NCI-H2107 treated with DMSO at 0.1 percent for 48 hours (cell line): Measurements from ENCODE around the gene TBC1D8.

Source experiments
- DNase-seq: peaks from one replicate; lab custom pipeline; 2025; ENCODE audit not compliant: unreplicated experiment; lab: John Stamatoyannopoulos, UW

Gene TBC1D8

DNA sequence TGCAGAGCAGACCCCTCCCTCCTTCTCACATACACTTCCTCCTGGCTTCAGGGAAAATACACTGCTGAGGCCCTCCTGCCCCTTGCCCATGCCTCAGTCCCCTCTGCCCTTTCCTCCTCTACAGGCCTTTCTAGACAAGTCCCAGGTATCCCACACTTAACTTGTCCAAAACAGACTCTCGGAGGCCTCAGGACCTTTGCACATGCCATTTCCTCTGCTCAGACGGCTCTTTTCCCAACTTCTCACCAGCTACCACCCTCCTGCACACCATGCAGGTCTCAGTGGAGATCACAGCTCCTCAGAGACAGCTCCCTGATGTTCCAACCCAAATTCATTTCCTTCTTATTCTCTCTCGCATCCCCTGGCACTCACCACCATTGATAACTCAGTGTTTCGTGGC is 11.7 kb downstream of the TBC1D8 start:
- no peak for DNase-seq

DNA sequence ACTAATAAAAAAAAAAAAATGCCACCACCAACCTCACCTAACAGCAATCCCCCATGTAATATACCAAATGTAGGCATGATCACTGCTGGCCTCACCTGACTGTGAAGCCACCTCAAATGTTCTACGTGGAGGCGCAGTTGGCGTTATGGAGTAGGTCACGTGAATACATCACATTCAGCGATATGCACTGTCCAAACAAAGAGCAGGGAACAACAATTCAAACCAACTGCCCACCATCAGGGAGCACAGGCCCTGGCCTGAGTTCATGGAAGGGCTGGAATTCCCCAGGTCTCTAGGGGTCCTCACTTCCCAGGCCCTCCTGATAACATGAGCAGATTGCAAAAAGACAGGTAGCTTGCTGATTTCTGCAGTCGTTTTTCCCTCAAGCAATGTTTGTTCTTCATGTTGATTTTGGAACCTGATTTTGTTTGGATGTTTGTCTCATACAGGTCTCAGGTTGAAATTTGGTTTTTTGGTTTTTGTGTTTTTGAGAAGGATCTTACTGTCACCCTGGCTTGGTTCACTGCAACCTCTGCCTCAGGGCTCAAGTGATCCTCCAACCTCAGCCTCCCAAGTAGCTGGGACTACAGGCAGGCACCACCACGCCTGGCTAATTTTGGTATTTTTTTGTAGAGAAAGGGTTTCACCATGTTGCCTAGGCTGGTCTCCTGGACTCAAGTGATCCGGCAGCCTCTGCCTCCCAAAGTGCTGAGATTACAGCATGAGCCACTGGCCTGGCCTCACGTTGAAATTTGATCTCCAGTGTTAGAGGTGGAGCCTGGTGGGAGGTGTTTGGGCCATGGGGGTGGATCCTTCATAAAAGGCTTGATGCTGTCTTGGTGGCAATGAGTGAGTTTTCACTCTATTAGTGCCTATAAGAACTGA is 15.5 kb downstream of the TBC1D8 start:
- DNase-seq = no peak

DNA sequence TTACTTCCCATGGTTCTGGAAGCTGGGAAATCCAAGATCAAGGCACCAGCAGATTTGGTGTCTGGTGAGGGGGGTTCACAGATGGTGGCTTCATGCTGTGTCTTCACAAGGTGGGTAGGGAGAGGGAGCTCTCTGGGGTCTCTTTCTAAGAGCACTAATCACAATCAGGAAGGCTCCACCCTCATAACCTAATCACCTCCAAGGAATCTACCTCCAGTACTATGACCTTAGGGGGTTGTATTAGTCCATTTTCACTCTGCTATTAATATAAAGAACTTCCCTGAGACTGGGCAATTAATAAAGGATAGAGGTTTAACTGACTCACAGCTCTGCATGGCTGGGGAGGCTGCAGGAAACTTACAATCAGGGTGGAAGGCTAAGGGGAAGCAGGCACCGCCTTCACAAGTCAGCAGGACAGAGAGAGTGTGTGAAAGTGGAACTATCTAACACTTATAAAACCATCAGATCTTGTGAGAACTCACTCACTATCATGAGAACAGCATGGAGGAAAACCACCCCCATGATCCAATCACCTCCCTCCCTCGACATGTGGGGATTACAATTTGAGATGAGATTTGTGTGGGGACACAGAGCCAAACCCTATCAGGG is 17.6 kb downstream of the TBC1D8 start:
- no peak for DNase-seq

DNA sequence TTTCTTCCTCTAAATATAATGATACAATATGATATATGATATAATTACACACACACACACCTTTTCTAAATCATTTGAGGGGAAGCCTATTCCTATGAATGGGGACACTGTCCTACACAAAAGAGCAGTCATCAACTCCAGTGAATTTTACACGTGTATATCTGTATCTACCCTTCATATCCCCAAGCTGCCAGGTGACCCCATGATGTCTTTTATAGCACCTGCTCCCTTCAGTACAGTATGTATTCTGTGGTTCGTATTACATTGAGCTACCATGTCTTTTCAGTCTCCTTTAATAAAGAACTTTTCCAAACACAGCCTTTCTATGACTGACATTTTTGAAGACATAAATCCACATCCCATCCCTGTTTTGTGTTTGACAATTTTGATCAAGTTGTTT is 19.0 kb downstream of the TBC1D8 start:
- DNase-seq = no peak

DNA sequence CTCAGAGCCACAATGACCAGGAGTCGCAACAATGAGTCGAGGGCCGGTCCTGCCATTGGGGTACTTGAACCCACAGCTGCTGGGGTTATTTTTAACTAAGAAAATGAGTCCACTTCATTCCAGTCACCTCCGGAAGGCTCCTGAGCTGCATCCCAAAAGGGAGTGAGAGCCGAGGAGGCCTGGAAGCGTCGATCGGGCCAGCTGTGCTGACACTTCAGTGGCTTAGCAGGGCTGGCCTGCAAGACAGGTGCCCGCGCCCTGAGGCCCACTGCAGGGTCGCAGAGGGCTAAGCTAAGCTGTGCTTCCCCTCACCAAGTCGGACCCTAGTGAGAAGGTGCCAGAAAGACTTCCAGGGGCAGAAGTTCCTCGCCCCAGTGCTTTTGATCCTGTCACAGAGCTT is 21.1 kb downstream of the TBC1D8 start:
- no peak for DNase-seq

DNA sequence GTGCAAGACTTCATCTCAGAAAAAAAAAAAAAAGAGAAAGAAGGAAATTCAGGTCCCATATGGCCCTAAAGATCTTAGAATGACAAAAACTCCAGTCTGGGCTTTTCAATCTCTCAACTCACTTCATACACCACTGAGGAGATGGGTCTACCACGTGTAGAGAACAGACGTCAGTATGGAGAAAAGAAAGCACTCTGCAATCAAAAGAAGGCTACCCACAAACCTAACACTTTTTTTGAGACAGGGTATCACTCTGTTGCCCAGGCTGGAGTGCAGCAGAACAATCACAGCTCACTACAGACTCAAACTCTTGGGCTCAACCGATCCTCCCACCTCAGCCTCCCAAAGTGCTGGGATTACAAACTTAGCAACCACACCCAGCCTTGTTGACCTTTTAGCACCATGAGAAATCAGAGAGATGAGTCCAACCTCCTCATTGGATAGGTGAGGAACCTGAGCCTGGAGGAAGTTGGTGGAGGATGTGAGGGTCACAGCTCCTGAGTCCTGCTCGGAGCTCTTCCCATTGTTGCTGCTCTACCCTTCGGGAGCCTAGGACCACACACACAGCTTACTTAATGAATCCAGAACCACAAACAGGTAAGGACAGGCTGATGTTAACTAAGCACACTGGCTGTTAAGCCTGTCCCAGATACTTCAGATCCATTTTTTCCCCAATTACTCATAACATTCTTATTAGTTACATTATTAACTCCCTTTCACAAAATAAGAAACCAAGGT is 23.7 kb downstream of the TBC1D8 start:
- DNase-seq = no peak

DNA sequence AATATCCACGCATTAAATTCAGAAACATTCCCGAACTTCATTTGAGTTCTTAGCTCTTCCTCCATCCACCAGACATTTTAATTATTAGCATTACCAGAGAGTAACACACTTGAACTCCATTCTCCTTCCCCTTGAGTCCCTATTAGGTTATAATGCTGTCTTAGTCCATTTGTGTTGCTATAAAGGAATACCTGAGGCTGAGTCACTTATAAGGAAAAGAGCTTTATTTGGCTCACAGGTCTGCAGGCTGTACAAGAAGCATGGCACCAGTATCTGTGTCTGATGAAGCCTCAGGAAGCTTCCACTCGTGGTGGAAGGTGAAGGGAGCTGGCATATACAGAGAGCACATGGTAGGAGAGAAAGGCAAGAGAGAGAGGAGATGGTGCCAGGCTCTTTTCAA is 25.4 kb downstream of the TBC1D8 start:
- DNase-seq = no peak

DNA sequence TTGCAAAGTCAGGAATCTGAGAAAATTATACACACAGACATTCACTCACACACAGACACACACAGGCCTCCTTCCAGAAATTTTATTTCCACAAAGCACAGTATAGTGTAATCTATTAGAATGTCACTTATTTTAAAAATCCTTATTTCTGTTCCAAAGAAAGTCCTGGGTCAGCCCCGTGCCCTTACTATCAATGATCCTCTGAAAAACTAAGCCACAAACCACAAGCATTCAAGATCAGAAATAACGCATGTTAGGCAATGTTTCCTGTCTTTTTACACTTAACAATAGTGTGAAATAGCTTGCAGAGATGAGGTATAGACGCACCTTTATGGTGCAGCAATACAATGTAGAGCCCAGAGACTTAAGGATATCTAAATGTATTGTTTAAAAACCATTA is 25.8 kb downstream of the TBC1D8 start:
- DNase-seq = no peak

DNA sequence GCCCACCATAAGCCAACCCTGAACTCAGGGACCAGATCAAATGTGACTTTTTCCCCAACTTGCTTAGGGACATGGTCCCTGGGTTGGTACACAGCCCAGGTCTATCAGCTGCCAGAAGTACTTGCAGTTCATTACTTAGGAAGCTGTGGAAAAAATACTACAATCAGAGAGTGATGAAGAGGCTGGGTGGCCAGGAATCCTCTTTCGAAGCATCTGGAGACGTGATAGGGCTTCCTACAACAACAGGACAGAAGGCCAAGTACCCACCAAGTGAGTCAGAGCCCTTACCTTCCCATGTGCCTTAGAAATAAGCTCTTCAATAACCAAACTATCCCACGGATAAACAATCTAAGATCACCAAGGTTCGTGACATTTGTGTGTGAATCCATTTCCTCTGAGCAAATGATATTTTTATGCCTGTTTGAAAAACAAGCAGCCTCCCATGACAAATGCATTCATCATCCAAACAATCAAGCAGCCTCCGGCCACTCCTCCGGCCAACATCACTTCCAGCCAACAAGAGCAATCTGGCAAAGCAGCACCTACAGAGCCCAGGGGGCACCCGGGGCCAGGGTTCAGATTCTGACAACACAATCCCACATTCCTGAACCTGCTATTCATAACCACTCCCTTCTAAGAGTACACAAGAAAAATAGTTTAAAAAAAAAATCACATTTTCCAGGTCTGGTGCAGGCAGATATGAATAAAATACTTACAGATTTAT is 26.4 kb downstream of the TBC1D8 start:
- DNase-seq = no peak

DNA sequence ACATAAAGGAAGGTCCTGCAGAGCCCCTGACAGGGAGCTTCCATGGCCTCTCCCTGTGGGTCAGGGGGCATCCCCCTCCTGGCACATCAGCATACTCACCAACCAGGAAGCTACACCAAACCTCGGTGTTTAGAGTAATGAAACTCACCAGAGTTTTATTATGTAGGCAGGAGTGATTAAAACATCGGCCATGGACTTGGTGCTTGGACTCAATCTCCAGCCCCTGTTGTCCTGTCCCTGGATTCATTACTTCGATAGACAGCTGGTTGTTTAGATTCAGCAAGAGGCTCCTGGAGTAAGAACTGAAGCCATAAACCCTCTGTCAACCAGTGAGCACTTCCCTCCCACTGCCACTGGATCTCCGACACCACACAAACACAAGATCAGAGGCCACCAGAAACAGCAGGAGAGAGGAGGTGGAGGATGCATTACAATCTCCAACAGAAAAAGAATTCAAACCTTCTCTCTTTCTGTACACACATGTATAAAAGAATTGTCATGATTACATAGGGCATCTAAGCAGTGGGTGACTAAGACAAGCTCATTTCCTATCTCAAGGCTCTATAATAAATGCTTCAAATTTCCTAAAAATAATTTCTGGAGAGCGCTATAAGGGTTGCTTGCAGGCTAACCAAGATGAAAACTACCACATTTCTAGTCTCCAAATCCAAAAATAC is 27.2 kb downstream of the TBC1D8 start:
- DNase-seq = no peak

DNA sequence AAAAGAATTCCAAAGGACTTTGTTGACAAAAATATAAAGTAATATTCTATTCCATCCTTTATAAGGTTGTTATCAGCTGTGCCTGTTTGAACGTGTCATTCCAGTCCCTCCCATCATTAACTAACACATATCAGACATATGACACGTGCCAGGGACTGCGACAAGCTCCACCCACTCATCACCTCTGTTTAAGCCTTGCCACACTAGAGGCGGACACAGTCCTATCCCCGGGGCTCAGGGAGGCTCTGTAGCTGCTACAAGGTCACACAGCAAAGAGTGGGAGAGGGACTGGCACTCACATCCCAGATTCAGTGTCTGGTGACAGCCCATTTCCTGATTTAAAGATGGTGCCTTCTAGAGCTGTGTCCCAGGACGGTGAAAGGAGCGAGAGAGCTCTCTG is 30.0 kb downstream of the TBC1D8 start:
- DNase-seq = no peak

DNA sequence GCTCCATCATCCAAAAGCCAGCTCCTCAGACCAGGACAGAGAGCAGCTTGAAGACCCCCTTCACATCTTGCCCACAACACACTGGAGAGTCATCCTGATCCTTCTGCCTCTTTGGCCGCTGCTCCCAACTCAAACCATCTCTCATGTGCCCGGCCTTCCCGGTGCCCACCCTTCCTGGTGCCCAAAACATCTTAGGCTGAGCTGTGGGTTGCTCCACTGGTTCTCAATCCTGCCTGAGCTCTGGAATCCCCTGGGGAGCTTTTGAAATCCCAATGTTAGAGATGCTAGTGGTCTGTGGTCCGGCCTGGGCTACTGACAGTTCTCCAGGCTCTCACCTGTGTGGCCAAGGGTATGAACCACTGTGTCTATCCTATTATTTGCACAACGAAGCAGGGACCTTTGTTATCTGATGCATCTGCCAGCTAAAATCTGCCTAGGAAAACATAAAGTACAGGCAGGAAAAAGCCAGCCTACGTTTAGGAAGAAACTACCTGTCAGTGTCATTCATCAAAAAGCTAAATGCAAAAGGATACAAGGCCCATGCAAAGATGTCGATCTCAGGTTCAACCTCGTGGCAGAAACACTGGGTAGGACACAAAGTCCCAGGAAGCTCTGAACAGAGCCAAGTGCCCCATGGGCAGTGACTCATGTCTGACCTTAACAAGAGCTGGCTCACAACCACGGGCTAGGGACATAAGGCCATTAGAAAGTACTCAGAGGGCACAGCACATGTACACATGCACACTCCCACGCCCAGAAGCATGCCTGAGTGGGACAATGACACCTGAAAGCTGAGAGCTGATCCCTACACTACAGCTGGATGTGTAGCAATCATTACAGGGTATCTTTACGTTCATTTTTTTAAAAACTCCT is 30.8 kb downstream of the TBC1D8 start:
- DNase-seq = no peak

DNA sequence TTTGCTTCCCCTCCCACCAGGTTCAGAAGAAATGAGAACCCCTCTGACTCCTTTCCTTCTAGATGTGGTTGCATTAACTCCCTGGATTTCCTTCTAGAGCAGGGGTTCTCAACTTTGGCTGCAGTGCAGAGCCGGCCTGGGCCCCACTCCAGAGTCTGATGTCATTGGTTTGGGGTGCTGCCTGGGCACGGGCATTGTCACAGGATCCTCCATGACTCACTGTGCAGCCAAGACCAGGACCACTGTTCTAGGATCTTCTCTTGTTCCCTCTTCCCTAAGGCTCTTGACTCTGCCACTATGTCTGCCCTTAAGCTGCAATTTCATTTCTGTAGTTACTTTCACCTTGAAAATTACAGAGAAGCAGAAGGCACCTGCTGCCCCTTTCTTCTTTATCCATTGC is 31.8 kb downstream of the TBC1D8 start:
- no peak for DNase-seq

DNA sequence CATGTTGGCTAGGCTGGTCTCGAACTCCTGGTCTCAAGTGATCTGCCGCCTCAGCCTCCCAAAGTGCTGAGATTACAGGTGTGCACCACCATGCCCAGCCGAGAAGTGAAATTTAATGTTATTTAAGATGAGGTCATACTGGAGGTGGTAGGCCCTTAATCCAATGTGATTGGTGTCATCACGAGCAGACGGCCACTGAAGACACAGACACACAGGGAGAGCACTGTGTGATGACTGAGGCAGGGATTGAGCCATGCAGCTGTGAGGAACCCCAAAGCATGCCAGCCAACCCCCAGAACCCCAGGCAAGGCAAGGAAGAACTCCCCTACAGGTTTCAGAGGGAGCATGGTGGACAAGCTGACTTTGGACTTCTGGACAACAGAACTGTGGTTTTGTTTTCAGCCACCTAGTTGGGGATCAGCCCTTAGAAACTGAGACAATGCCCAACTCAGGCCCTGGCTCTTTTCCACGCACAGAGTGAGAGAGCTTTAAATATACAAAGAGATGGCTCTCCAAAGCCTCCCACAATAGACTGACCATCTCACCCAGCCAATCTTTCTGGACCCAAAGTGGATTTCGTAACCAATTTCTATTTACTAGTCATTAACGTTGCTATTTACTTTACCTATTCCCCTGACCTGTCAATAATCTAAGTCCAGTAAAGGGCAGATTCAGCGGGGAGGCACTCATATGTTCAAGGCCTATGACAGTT is 34.2 kb downstream of the TBC1D8 start:
- DNase-seq = no peak

DNA sequence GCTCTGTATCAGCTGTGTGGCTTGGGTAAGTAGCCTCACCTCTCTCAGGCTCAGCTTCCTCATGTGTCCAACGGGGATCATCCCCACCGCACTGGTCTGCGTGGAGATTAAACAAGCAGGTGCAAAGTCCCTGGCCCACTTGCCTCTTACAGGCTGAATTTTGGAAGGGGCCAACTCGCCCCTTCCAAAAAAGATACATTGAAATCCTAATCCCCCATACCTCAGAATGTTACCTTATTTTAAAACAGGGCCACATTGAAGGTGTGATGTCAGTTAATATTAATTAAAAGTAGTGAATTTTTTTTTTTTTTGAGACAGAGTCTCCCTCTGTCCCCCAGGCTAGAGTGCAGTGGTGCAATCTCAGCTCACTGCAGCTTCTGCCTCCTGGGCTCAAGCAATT is 34.8 kb downstream of the TBC1D8 start:
- DNase-seq = no peak

DNA sequence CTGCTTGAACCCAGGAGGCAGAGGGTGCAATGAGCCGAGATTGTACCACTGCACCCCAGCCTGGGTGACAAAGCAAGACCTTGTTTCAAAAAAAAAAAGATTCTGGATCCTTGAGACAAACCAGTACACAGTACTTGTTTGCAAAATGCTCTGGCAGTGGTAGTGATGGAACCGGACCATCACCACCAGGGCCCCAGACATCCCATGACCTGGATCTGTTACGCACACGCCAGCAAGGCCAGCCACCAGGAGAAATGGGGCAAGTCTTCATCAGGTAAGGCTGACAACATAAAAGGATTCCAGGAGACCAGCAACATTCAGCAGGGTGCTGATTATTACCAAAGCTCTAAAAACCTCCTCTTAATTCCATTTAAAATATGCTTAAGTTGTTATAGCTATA is 35.5 kb downstream of the TBC1D8 start:
- DNase-seq = no peak

DNA sequence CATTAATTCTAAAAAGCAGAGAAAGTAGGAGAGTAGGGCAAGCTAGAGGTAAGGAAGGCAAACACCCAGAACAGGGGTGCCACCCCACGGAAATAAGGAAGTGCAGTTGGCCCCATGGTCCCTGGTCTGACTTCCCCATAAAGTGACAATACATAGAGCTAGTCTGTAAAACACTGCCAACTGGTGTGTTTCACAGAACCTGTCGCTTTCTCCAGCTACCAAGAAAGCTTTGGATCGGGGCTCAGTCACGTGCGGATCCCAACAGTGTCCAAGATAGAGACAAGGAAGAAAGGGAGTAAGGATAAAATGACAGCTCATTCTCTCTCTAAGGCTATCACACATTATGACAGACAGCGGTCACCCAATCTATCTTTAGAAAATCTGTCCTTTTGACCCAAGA is 36.4 kb downstream of the TBC1D8 start:
- no peak for DNase-seq

DNA sequence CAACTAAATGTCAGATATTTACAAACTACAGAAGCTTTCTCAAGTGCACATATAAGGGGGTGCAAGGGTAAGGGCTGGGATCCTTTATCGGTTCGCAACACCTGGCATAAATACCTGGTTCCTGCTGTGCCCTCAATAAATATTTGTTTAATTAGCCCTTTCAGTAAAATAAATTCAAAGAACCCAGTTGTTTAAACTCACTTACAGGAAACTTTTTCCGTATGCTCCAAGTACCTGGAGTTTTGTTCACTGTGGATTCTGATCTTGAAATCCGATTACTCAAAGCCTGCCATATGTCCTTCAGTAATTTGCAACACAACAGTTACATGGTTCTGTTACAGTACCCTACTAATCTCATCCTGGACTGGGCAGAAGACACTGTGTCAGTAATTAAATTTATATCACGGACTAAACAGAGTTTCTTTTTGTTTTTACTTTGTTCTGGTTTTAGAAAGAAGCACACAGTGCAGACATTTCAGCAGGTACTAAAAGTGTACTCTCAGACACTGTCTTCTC is 36.9 kb downstream of the TBC1D8 start:
- DNase-seq = peak; percentile 26
